SJSA1 (cell line): ENCODE data around the gene TMEM229B. TPM values are rescaled to one million over a fixed set of nuclear protein-coding genes. Genes with fewer than 3 reads are reported as not detected.

Experiments
- DNase-seq, 2 experiments: peaks; one replicate each; pipeline ENCODE4 v3.0.0-alpha.2; 2015 to 2020; ENCODE audit warnings: low spot score in 2 of 2, low read depth in 1 of 2
- H3K27ac ChIP-seq: fragments of 250-450 bp; sonication (Bioruptor Pico); 2 replicates; pipeline ENCODE4 v1.5.1; 2020; ENCODE audit warnings: mild to moderate bottlenecking, moderate library complexity
- H3K27me3 ChIP-seq: fragments of 250-450 bp; sonication (Bioruptor Pico); replicated peaks from 2 replicates; pipeline ENCODE4 v1.5.1; 2020; ENCODE audit warnings: mild to moderate bottlenecking, moderate library complexity
- H3K36me3 ChIP-seq: fragments of 250-450 bp; sonication (Bioruptor Pico); 2 replicates; pipeline ENCODE4 v1.5.1; 2020; ENCODE audit warnings: mild to moderate bottlenecking
- H3K4me1 ChIP-seq: fragments of 250-450 bp; sonication (Bioruptor Pico); replicated peaks from 2 replicates; pipeline ENCODE4 v1.6.1; 2021; ENCODE audit warnings: mild to moderate bottlenecking
- H3K4me3 ChIP-seq: fragments of 250-450 bp; sonication (Bioruptor Pico); 2 replicates; pipeline ENCODE4 v1.5.1; 2020; ENCODE audit warnings: mild to moderate bottlenecking
- H3K9me3 ChIP-seq: fragments of 250-450 bp; sonication (Bioruptor Pico); replicated peaks from 2 replicates; pipeline ENCODE4 v1.5.1; 2020; ENCODE audit warnings: mild to moderate bottlenecking
- total RNA-seq: library from RNA; depleted of rRNA; stranded (reverse); fragments of >200 nt; shearing (Covaris generic); gene quantifications from 2 replicates; pipeline ENCODE4 v1.2.3, GENCODE V29; 2014

Gene TMEM229B
- total RNA-seq, 1 experiment from 2014 or later: 0.71 TPM

DNA sequence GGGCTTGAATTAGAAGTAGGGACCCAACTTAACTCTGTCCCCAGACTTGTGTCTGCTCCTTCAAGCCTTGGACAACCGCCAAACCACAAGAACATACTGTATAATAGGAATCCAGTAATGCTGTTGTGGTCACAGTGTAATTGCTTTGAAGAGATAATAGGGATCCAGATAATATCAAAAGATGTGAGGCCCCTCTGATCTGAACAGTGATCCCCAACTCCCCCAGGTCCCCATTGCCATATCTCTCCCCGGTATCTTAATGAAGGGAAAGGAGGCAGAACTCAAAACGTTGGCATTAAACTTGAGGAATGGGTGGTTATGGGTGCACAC lies 36.1 kb upstream of the TMEM229B start:
- H3K4me1 ChIP-seq: no peaks in the 10 kb centered on the region
- no peak overlapping the region for H3K4me3 ChIP-seq
- peaks cover 10% of the 10 kb centered on the region for H3K27me3 ChIP-seq
- H3K36me3 ChIP-seq: no peaks in the 10 kb centered on the region
- H3K9me3 ChIP-seq: no peaks in the 10 kb centered on the region
- H3K27ac ChIP-seq: no peak overlapping the region
- DNase-seq: no peak

DNA sequence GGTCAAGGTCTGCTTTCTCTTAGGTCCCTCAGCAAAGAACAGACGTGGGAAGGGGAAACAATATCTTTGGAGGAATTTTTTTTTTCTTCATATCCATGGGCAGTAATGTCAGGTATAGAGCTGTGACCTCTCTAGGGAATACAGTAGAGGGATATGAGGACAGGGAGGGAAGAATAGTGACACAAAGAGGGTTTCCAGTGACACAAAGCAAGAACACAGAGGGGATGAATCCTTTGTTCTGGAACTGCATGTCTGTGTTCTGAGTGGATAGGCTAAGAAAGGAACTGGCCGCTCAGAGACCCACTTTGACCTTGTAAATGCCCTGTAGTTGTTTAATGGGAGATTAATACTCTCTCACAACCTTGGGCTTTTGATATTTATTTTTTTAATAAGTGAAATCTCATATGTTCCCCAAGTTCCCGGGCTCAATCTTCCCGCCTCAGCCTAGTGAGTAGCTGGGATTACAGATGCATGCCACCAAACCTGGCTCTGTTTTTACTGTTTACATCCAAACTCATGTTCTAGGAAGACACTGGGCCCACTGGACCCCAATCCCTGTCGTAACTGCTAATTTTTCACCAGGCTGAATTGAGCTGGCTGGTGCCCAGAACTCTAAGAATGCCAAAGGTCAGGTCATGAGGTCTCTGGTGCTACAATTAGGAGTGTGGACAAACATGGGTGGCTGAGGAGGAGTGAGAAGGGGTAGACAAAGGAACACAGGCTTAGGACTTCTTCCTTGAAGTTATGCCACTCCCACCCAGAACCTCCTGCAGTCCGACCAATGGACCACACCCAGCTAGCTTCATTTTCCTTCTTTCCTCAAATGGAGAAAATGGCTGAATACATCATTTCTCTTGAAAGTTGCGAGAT lies 35.5 kb upstream of the TMEM229B start:
- H3K4me1 ChIP-seq: no peaks in the 10 kb centered on the region
- H3K27me3 ChIP-seq: peaks cover 10% of the 10 kb centered on the region
- H3K9me3 ChIP-seq: no peaks in the 10 kb centered on the region
- DNase-seq: no peak
- no peak overlapping the region for H3K4me3 ChIP-seq
- no peaks in the 10 kb centered on the region for H3K36me3 ChIP-seq
- no peak overlapping the region for H3K27ac ChIP-seq

DNA sequence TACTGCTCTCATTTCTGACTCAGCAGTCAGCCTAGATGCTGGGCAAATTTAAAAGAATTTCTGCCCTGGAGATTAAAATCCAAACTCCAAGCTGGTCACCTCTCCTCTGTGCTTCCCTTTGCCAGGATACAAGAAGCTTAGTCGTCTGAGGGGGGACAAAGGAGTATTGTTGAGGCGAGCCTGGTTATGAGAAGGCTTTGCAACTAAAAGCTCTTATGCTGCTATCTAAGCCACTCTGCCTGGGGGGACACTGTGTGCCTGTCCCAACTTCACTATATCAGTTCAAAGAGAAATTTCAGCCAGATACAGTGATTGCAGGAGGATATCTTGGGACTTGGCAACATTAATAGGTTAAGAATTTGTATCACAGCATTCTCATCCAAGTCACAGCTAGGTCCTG lies 33.7 kb upstream of the TMEM229B start:
- Histone ChIP-seq H3K4me3 (no peak overlapping the region), H3K27ac (no peak overlapping the region), H3K36me3 (no peaks in the 10 kb centered on the region), H3K9me3 (no peaks in the 10 kb centered on the region), H3K27me3 (peaks cover 13% of the 10 kb centered on the region), H3K4me1 (no peaks in the 10 kb centered on the region)
- no peak for DNase-seq

DNA sequence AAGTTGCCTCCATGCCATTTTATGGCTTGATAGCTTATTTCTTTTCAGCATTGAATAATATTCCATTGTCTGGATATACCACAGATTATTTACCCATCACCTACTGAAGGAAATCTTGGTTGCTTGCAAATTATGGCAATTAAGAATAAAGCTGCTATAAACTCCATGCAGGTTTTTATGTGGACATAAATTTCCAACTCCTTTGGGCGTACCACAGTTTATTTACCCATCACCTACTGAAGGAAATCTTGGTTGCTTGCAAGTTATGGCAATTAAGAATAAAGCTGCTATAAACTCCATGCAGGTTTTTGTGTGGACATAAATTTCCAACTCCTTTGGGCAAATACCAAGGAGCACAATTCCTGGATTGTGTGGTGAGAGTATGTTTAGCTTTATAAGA lies 32.0 kb upstream of the TMEM229B start:
- Histone ChIP-seq H3K27ac (no peak overlapping the region), H3K27me3 (peaks cover 13% of the 10 kb centered on the region)

DNA sequence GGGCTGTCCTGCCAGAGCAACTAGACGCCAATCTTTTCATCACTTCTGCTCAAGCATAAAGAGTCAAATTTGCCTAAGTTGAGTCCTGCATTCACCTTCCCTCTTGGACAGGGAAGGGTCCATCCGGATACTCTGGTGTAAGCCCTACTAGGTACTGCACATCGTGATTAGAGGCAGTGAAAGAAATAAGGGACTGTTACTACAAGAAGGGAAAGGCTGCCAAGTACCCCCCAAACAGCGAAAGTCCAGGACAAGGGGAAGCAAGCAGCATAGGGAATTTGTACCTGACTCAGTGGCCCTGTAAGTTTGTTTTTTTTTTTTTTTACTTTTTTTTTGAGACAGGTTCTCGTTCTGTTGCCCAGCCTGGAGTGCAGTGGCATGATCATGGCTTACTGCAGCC lies 30.9 kb upstream of the TMEM229B start:
- H3K4me1 ChIP-seq: peaks cover 3% of the 10 kb centered on the region; the same call in 1 of the 2 replicates
- no peak overlapping the region for H3K27ac ChIP-seq
- no peak for DNase-seq
- H3K9me3 ChIP-seq: no peaks in the 10 kb centered on the region
- H3K36me3 ChIP-seq: no peaks in the 10 kb centered on the region
- H3K27me3 ChIP-seq: peaks cover 13% of the 10 kb centered on the region
- H3K4me3 ChIP-seq: no peak overlapping the region

More for the DNA sequence above, 32.0 kb upstream of the TMEM229B start:
- peaks cover under 1% of the 10 kb centered on the region; the same call in 1 of the 2 replicates for H3K4me1 ChIP-seq
- H3K4me3 ChIP-seq: no peak overlapping the region
- no peak for DNase-seq
- H3K9me3 ChIP-seq: no peaks in the 10 kb centered on the region
- no peaks in the 10 kb centered on the region for H3K36me3 ChIP-seq

DNA sequence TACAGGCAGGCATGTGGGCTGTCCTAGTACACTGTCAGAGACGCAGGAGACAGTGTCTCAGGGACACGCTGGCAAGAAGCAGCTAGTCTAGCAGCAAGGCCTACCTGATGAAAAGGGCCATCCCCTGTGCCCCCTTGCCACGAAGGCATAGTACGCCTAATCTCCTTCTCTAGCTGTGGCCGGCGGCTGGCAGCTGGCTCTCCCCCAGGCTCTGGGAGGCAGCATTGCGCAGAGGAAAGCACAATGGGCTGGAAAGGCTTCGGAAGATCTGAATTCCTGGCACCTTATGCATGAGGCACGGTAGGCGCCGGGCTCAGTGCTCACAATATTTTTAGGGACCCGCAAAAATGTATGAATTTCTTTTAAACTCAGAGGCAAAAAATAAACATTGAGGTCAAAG lies 28.6 kb upstream of the TMEM229B start:
- Histone ChIP-seq H3K27me3 (peaks cover 9% of the 10 kb centered on the region), H3K4me1 (peaks cover 3% of the 10 kb centered on the region; the same call in 1 of the 2 replicates), H3K27ac (no peak overlapping the region), H3K36me3 (no peaks in the 10 kb centered on the region), H3K9me3 (no peaks in the 10 kb centered on the region), H3K4me3 (no peak overlapping the region)
- no peak for DNase-seq

DNA sequence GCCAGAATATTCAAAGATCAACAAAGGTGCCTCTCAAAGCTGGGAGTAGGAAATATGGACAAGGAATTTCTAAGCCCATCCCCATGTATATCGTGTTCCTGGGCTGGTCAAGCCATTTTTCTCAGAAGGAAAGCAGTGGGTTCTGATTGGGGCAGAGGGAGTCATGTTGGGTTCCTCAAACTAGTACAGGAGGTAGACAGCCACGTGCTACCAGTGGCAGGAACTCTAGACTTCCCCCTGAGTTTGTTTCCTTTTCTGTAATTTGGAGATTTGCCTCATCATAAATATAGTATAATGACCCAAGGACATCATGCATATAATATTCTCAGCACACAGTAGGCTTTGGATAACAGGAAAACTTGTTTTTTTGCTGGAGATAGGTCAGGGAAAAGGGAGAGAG lies 28.2 kb upstream of the TMEM229B start:
- Histone ChIP-seq H3K9me3 (no peaks in the 10 kb centered on the region), H3K4me3 (no peak overlapping the region), H3K4me1 (peaks cover 3% of the 10 kb centered on the region; the same call in 1 of the 2 replicates), H3K27ac (no peak overlapping the region), H3K36me3 (no peaks in the 10 kb centered on the region), H3K27me3 (peaks cover 9% of the 10 kb centered on the region)
- DNase-seq: no peak

DNA sequence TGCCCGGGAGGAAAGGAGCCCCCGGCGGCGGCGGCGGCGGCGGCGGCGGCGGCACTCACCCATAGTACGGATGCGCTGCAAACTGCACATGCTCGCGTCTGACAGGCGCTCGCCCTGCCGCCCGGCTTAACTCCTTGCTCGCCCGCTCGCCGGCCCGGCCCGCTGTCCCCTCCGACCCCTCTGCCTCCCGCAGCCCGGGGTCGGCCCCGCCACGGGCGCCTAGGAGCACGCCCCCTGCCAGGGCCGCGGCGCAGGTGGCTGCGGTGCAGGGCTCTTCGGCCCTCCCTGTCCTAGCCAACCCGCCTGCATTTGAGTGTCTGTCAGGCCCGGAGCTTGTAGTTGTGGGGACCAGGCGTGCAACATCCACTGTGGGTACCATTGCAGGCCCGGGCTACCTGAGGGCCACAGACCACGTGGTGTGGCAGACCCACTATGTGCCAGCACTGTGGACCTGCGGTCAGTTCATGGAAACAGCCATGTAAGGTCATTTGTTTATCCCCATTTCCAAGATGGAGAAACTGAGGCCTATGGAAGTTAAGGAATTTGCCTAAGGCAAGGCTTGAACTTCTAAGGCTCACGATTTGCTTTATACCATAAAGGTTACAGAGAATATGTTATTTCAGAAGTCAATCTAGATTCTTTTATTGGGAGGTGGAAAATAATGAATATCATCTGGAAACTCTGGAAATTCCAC lies 27.0 kb upstream of the TMEM229B start:
- Histone ChIP-seq H3K27me3 (peaks cover 5% of the 10 kb centered on the region), H3K36me3 (no peaks in the 10 kb centered on the region), H3K4me3 (peak overlapping the region; percentile 82), H3K9me3 (no peaks in the 10 kb centered on the region), H3K27ac (no peak overlapping the region), H3K4me1 (peaks cover 3% of the 10 kb centered on the region; the same call in 1 of the 2 replicates)
- DNase-seq: no peak

DNA sequence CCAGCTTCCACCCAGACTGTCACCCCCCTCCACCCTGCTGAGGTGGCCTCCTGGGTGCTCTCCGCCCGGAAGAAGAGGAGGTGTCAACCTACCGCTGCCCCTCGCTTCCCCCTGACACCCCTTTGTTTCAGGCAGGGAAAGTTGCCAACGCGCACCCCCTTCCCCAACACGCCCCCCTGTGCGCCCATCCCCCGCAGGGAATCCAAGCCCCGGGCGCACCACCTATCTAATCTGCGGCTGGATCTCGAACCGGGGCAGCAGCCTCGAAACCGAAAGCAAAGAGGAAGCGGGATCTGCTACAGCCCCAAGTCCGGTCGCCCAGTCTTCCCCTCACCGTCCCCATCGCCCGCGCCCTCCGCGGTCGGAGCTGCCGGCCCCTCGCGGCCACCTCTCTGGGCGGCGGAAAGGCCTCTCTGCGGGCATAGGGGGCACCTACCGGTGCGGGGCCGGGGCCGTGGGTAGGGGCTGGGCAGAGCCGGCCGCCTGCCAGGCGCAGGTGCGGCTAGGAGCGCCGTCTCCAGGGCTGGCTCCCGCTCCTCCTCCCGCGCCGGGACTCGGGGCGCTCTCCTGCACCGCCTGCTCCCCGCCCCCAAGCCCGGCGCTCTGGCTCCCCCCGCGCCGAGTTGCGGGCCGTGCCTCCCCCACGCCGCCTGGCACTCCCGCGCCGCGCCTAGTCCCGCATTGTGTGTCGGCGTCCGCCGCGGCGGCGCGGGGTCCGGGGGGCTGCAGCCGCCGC lies 26.3 kb upstream of the TMEM229B start:
- H3K4me1 ChIP-seq: peaks cover 3% of the 10 kb centered on the region; the same call in 1 of the 2 replicates
- H3K9me3 ChIP-seq: no peaks in the 10 kb centered on the region
- peaks cover 3% of the 10 kb centered on the region for H3K27me3 ChIP-seq
- no peaks in the 10 kb centered on the region for H3K36me3 ChIP-seq
- peak in 1 of 2 experiments; percentile 7 for DNase-seq
- peak overlapping the region; percentile 82 for H3K4me3 ChIP-seq
- H3K27ac ChIP-seq: no peak overlapping the region

DNA sequence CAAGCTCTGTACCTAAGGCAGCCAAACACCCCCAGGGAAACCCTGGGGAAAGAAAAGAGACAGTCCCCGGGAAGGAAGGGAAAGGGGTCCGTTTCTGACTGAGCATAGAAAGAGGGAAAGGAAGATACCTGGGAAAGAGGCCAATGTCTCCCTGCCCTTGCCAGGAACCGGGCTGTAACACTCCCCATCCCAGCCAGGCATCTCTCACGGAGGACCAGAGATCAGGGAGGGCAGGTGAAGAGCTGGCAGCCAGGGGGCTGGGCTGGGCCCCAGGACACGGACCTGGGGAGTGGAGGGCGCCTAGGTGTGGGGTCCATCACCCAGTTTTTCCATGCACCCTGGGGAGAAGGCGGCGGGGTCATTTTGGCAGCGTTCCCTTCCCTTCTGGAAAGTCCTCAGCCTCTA lies 25.7 kb upstream of the TMEM229B start:
- peaks cover 3% of the 10 kb centered on the region for H3K27me3 ChIP-seq
- H3K4me1 ChIP-seq: peaks cover 3% of the 10 kb centered on the region; the same call in 1 of the 2 replicates
- no peaks in the 10 kb centered on the region for H3K9me3 ChIP-seq
- no peak for DNase-seq
- H3K4me3 ChIP-seq: peak overlapping the region; percentile 82
- H3K27ac ChIP-seq: no peak overlapping the region
- H3K36me3 ChIP-seq: no peaks in the 10 kb centered on the region

DNA sequence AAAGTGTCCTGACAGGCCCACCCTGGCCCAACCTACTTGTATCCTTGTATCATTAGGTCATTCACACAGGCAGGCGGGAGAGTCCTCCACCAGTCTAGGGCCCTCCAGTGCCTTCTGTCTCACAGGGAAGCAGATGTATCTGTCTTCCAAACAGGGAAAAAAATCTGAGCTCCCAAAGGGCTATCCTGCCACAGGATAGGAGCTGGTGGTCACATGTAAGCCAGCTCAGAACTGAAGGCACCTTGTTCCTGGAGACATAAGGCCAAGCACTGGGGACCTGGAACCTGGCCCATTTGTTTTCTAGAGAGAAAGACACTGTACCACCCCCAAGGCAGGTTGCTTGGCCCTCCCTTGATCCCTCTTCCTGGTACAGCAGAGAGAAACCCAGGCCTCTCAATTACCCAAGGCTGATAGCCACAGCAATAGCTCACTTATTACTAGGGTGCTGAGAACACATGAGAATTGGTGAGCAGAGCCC lies 25.1 kb upstream of the TMEM229B start:
- no peak overlapping the region for H3K4me3 ChIP-seq
- H3K4me1 ChIP-seq: peaks cover 3% of the 10 kb centered on the region; the same call in 1 of the 2 replicates
- H3K27me3 ChIP-seq: peaks cover 3% of the 10 kb centered on the region
- no peak overlapping the region for H3K27ac ChIP-seq
- H3K36me3 ChIP-seq: no peaks in the 10 kb centered on the region
- no peak for DNase-seq
- no peaks in the 10 kb centered on the region for H3K9me3 ChIP-seq

DNA sequence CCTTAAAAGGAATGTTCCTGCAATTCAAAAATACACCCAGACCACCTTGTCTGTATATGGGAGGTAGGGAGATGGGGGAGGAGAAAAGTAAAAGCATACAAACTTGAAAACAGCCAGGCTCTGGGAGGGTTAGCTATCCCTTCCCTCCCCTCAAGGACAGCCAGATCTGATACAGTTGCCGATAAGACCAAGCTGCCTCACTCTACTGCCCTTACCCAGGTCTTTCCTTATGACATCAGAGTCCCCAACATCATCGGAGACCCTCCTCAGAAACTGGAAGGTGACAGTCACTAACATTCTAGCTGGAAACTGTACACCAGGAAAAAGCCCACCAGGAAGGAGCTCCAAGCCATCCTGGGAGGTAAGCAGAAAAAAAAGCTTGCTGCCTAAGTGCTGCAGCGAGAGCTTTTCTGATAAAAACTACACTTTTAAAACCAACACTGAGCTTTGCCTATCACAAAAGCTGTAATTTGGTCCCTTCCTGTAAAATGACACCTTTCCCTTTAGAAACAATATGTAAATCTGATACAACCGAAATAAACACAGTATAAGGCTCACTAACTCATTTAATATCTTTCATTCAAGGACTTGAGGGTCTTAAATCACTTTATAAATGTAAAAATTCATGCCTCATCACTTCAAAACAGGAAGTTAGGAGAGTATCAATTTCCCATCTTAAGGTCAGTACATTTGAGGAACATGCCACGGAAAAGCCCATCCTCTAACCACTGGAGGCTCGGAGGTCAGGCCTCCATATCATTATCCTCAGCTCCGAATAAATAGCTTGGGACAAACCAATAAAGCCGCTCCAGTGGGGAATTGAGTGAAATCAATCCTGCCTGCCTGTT lies 24.2 kb upstream of the TMEM229B start:
- no peaks in the 10 kb centered on the region; the same call in none of the 2 replicates for H3K27me3 ChIP-seq
- no peaks in the 10 kb centered on the region for H3K9me3 ChIP-seq
- no peak overlapping the region for H3K4me3 ChIP-seq
- no peak for DNase-seq
- no peak overlapping the region for H3K27ac ChIP-seq
- no peaks in the 10 kb centered on the region for H3K36me3 ChIP-seq
- H3K4me1 ChIP-seq: peaks cover 3% of the 10 kb centered on the region; the same call in 1 of the 2 replicates

DNA sequence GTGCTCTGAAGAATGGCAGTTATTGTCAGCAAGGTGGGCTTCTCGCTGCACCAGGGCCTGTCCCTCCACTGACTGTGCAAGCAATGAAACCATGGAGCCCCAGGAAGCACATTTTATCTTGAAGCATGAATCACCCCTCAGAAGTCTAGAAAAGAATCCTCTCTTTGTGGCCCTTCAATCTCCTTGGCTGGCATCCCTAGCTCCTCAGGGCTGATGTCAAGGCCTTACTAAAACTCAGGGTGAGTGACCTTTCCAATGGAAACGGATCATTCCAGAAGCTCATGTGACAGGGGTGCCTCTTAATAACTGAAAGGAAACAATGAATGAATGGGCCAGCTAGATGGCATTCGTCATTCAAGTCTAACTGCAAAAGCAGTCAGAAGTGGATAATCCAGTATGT lies 22.3 kb upstream of the TMEM229B start:
- H3K9me3 ChIP-seq: no peaks in the 10 kb centered on the region
- H3K27ac ChIP-seq: no peak overlapping the region
- no peak for DNase-seq
- no peak overlapping the region for H3K4me3 ChIP-seq
- H3K4me1 ChIP-seq: peaks cover 3% of the 10 kb centered on the region; the same call in 1 of the 2 replicates
- H3K27me3 ChIP-seq: no peaks in the 10 kb centered on the region; the same call in 1 of the 2 replicates
- H3K36me3 ChIP-seq: no peaks in the 10 kb centered on the region
